GM21528 (cell line): ENCODE results near the gene EXOC3.
A peak's percentile ranks its signal among the peaks of the same experiment; 100 is the strongest.
"Not testable (repeated sequence)": the region's sequence is repeated elsewhere in the genome, so short reads cannot be mapped to it uniquely, and the experiment has no call there.

Source experiments
- ATAC-seq: cut with Tn5 transposase; IDR thresholded peaks from one replicate; pipeline ENCODE4 v1.9.1; 2021; ENCODE audit warnings: mild to moderate bottlenecking, moderate library complexity; ENCODE audit not compliant: unreplicated experiment, low FRiP score

EXOC3 gene

DNA sequence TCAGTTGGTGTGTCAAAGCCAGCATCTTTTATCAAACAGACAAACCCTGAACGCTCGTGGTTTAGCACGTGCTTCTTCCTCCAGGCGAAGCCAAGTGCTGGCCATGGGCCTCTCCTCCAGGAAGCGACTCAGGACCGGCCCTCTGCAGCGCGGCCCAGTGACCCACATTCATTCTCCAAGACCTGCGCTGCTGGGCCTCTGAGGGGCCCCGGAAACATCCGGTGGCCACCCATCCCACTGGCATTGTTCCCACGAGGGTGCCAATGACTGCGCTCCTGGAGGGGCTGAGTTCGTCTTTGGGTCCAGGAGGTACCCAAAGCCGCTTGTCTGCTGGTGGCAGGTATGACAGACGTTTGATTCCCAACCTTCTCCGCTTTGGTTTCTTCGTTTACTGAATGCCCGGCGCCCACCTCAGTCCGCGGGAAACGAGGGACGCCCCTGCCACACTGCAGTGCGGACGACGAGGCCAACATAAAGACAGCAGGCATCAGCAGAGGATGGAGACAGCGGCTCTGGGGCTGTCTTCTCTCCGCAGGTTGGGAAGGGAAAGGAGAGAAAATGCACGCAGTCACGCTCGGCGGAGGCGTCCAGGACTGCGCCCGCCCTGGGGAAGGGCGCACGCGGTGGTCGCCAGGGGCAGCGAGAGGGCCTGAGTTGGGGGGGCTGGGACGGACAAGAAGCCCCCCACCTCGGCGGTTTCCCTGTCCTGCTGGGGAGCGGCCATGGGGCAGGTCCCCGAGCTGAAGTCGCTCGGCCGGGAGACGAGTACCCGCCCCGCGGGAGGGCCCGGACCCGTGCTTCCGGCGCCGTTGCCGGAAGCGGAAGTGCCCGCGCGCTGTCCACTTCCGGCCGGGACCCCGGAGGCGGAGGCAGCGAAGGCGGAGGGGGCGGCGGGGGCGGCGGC lies at the start of gene EXOC3:
Gene EXOC3, plus strand, starts transcription at position 842 of the 904 bp plus-strand sequence. CDS start 3,030 bp downstream, outside the sequence.
- ATAC-seq: peak; percentile 71

DNA sequence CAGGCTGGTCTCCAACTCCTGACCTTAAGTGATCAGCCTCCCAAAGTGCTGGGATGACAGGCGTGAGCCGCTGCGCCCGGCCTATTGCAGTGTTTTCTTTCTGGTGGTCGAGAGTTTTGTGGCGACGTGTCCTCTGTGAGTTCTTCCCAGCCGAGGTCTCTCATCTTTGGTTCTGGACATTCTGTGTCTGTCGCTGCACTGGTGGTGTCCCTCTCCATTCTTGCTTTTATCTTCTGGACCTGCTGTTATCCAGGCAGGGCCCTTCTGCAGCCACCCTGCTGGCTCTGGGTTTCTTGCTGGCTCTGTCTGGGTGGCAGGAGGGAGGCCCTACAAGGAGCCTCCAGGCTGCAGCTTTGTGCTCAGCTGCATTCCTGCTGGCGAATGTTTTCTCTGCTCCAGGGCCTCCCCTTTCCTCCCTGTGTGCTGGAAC lies 49.1 kb upstream of the EXOC3 start:
- no peak for ATAC-seq

DNA sequence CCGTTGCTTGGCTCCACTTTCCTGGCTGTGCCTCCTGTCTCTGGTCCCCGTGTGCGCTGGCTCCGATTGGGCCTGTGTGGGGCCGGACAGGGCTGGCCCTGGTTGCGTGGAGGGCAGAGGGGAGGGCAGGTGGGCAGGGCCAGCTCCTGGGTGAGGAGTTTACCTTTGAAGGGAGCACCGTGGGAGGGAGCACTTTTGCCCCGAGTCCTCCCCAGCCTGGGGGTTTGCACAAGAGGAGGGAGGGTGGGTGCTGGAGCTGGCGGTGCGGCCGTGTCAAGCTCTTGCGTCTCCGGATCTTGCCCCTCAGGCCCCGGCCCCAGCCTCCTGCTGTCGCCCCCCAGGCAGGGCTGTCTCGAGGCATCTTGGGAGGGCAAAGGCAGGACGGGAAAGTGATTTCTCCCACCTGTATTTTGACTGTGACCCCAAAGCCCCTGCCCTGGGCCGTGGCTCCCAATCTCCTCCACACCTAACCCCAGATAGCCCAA lies 48.3 kb upstream of the EXOC3 start:
- ATAC-seq: no peak

DNA sequence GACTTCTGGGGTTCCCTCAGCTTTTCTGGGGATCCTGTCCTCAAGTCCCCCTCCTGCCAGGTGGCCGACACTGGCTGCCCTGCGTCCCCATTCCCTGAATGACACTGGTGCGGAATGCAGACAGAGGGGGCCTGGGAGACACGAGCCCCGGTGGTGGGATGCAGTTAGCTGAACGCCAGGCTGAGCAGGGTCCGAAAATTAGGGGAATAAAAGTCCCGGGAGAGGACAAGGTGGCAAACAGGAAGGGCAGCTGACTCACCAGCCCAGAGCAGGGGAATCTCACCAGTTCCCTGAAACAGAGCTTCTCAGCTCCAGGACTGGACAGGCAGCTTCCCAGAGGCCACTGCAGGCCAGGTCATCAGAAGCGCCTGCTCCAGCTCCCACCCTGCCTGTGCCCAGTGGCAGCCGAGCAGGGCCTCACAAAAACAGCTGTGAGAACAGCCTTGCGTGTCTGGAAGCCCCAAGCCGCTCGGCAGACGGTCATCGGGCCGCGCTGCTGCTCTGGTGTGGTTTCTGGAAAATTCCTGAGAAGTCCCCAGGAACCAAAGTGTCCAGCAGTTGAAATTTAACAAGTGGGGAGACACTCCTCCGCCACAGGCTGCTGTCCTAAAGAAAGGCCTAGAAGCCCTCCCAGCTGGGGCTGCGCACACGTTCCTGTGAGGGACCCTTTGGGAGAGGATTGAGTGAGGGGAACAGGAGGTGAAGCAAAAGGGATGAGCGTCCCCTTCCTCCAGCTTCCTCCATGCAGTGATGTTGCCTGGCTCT lies 47.6 kb upstream of the EXOC3 start:
- no peak for ATAC-seq

DNA sequence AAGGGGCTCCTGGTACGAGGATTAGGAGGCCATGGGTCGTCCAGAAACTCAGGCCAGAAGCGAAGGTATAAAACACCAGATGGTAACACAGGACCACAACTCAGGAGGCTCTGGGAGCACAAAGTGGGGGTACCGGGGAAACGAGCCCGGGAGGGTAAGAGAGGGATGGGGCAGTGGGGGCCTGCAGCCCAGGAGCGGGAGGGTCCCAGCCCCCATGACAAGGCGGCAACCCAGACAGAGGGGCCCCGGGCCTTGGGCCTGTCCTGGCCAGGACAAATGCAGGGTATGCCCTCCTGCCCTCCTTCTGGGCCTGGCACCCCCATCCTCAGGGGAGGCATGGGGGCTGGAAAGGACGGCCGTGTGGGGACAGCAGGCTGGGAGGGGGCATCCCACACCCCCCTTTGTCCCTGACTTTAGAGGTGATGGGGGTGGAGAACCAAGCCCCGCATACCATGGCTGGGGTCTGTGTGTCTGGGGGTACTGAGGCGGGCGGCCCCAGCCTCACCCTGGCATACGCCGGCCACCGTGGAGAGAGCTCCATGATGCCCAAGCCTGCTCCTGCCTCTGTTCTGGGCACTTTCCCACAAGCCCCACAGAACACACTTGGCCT lies 47.0 kb upstream of the EXOC3 start:
- no peak for ATAC-seq

DNA sequence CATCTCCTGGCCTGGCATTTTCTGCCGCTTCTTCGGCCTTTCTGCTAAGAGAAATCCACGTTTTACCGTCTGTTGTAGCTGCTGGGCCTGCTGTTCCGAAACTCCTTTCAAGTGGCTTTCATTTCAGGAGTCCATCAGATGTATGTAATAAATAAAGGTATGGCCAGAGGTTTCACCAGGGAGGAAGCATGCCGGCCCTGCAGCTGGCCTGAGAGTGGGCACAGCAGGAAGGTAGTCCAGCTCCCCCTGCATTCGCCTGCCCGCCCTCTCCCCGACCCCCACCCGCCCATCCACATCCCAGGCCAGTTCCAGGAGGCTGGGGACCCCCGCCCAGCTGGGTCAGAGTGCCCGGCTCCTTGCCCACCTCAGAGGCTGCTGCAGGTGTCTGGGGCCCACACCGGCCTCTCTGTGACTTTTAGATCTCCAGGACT lies 46.4 kb upstream of the EXOC3 start:
- no peak for ATAC-seq

DNA sequence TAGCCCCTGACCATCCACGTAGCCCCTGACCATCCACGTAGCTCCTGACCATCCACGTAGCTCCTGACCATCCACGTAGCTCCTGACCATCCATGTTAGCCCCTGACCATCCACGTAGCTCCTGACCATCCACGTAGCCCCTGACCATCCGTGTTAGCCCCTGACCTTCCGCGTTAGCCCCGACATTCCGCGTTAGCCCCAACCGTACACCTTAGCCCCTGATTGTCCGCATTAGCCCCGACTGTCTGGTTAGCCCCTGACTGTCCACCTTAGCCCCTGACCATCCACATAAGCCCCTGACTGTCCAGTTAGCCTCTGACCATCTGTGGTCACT lies 44.9 kb upstream of the EXOC3 start:
- ATAC-seq: not testable (repeated sequence)

DNA sequence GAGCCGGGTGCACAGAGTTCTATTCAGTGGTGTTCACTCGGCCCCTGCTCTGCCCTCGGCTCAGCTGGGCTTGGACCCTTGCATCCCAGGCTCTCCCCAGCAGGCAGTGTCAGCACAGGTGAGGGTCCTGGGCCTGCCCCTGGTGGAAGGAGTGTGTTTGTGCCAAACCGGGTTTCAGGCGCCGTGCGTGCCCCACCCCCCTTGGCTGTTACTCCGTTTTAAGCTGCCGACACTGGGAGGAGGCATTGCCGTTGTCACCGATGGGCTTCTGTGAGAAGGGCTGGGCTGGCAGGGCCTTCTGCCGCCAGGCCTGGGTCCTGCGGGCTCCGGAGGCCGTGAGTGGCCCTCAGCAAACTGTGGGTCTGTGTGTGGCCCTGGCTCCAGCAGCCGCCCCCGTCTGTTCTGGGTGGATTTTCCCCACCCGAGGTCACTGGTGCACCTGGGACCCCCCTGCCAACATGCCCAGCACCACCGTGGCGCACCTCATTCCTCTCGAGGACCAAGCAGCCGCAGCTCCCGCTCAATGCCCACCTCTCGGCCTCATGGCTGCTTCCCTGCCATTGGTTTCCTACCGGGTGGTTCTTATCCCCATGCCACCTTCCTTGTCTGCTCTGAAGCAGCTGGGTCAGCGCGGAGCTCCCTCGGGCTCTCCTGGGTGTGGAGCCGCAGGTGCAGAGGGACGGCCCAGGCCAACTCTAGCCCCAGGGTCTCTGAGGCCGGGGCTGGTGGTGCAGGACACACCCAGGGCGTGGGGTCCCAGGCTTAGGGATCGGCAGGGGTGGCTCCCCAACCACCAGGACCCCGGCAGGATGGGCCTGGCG lies 44.3 kb upstream of the EXOC3 start:
- no peak for ATAC-seq

DNA sequence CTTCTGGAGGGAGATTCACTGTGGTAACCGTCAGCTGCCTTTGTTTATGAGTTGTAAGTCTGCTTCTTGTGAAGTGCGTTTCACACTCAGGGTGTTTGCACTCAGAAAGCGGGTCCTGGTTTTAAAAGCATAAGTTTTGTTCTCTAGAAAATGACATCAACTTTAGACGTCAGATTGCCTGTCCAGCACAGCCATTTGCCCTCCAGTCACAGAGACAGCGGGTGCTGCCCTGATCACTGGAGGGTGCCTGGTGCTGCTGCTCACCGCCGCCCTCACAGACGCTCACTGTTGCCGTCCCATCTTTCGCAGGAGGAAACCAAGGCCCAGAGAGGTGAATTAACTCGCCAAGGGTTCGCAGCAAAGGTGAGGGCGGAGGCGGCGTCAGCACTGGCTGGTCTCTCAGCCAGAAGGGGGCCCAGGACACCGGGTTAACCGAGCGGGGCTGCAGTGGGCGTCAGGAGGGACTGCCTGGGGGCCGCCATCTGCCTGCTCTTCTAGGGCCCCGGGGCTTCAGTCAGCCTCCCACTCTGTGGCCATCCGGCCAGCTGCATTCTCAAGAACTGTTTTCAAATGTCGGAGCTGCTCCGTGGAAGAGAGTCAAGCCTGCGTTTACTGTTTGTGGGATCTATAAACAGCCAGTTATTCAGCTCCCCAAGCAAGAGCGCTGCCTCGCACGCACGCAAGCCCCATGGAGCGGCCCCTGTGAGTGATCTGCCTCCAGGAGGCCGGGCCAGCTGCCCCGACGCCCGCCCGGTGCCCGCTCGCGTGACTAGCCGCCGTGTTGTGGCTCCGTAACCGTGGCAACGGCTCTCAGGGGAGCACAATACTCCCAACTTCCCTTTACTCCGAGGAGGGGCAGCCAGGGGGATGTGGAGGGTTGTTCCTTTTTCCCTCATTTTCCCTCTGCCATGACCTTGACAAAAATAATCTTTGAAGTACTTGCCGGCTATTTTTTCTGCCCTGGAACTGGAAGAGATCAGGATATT lies 43.4 kb upstream of the EXOC3 start:
- peak; percentile 72 for ATAC-seq

DNA sequence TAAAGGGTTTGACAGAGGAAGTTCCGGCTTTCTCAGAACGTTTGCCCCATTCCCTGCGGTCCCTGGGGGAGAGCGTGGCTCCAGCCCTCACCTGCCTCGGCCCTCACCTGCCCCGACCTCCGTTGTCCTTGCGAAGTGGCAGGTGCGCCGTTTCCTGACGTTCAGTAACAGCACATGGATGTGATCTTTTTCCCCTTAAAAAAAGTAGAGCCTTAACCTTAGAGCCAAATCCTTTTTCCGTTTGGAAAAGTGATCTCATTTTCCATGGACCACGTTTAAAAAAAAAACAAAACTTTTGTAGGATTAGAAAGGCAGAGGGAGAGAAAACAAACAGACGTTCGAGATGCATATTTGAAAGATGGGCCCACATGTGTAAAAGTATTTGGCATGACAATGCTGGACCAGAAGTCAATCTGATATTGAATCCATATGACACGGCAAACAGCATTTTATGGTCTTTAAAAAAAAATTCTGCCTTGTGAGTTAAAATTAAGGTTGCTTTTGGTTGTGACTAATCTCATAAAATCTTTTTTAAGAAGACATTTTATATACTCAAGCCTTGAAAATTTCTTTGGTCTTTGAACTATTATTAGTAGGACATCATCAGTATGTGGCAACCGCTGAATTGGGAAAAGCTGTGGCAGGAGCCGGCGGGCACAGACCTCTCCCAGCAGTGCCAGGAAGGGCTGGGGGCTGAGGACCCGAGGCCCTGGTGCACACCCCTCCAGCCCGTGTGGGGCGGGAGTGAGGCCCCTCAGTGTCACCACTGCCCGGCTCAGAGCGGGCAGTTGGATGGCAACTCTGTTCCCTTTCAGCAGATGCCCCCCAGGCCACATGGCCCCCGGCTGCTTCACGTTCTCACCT lies 42.5 kb upstream of the EXOC3 start:
- ATAC-seq: no peak

DNA sequence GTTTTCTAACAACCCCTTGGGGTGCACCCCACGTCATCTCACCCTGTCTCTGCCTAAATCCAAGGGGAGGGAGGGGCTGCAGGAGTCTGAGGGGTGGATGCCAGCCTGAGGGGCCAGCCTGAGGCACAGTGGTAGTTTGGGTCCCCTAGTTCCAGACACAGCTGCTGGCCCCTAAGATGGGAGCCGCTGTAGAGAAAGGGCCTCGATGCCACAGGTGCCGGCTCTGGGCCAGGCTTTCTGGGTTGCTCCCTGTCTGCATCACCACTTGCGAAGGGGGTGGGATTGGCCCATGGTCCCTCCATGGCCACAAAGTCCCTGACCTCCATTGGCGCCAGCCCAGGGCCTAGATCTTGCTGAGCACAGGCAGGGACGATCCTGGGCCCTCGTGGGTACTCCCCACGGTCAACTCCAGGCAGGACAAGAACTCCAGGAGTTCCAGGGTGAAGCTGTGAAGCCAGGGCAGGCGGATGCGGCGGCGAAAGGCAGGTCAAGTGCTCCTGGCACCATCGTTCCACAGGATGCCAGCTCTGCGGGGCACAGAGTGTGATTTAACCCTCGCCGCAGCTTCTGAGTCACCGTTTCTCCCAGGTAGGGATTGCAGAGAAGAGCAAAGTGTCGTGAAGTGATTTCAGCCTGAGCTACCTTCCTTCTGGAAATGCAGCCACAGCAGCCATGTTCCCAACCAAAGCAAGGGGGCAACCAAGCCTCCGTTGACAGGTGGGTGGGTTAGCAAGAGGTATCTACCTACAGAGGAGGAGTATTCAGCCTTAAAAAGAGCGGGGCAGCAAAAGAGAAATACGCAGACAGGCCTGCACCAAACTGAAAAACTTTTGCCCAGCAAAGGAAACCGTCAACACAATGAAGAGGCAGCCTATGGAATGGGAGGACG lies 41.6 kb upstream of the EXOC3 start:
- ATAC-seq: no peak

DNA sequence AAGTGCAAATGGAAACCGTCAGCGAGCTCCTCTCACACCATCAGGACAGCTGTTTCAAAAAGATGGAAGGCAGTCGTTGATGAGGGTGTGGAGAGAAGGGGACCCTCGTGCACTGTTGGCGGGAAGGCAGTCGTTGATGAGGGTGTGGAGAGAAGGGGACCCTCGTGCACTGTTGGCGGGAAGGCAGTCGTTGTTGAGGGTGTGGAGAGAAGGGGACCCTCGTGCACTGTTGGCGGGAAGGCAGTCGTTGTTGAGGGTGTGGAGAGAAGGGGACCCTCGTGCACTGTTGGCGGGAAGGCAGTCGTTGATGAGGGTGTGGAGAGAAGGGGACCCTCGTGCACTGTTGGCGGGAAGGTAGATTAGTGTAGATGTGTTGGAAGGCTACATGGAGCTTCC lies 40.8 kb upstream of the EXOC3 start:
- ATAC-seq: not testable (repeated sequence)

DNA sequence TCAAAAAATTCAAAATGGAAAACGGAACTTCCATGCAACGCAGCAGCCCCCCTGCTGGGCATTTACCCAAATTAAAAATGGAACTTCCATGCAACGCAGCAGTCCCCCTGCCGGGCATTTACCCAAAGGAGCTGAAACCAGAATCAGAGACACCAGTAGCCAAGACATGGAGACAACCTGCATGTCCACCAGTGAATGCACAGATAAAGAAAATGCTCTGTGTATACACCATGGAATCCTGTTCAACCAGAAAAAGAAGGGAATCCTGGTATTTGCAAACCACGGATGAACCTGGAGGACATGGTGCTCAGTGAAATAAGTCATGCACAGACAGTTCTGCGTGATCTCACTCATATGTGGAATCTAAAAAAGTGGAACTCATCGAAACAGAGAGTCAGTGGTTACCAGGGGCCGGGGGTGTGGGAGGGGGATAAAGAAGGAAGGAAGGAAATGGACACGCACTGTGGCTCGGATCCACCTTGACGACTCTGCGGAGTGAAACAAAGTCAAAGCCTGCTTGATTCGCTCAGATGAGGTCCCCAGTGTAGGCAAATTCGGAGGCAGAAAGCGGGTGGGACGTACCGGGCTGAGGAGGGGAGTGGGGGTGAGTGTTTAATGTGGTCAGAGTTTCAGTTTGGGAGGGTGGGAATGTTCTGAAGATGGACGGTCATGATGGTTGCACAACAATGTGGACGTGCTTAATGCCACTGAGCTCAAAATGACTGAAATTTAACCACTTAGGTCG lies 40.2 kb upstream of the EXOC3 start:
- peak; percentile 57 for ATAC-seq

DNA sequence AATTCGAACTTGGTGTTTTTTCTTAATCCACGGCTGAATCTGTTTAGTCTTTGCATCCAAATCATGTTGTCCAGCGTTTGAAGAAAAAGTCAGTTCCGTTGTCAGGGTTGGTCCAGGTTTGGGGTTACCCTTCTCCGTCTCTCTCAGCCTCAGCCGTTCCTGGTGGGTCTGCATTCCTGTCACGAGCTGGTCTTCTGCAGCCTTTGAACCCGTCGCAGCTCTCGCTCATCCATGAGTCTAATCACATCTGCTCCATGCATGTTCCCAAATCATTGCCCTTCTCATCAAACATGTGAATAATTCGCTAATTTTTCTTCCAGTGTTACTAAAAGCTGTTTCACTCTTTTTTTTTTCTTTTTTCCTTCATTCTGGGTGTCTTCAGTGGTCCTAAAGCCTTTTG lies 39.0 kb upstream of the EXOC3 start:
- ATAC-seq: no peak

DNA sequence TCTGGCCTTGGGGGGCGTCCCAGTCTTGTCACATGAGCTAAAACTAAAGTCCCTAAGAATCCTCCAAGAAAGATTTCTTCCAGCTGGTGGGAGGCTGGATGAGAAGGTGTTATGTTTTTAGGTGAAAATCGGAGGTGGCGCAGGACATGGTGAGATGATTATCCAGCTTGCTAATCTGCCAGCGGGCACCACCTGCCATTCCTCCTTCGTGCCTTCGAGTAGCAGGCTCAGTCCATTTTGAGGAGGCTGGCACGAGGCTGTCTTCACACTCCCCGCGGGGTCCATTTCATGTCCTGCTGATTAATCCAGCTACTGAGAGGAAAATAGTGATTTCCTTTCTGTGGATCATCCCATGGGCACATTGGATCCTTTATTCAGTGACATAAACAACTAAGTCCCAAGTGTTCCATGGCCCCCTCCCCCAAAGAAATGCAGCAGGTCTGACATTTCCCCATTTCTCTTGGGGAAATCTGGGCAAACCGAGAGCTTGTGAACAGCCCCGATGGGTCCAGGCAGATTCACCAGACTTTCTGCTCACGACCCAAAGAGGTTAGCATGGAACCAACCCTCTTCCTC lies 38.2 kb upstream of the EXOC3 start:
- ATAC-seq: no peak

DNA sequence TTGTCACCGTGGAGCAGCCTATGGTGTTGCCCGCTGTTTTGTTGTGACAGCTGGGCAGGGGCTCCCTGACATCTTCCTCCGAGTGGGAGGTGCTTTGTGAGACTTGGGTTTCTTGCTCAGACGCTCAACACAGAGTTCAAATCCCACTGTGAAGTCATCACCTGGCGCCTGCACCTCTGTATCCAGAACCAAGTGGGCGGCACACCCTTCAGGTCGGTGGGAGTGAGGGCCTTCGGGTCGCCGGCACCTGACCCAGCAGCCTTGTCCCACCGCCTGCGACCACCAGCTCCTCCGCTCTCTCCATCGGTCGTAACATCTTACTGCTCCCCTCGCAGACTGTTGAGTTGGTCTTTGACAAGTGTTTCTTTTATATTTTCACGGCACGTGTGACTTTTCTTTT lies 37.6 kb upstream of the EXOC3 start:
- no peak for ATAC-seq
